CD14-positive monocyte (primary cell): ENCODE results near the gene INSYN2B. TPM values are rescaled to one million over a fixed set of nuclear protein-coding genes. Genes with fewer than 3 reads are reported as not detected.

ENCODE experiments used
- DNase-seq, 3 donors: peaks; one replicate each; pipeline ENCODE4 v3.0.0-alpha.2; 2011 to 2022
- H2AFZ ChIP-seq: 2 replicates; pipeline ENCODE4 v1.6.0; 2012; ENCODE audit warnings: mild to moderate bottlenecking, low read depth, low read length, inconsistent platforms; ENCODE audit not compliant: insufficient read depth, poor library complexity, severe bottlenecking
- H3K27ac ChIP-seq, 2 donors: 1 replicate in 1 of 2; 2 replicates in 1 of 2; pipeline ENCODE4 v1.5.1; 2012 to 2013; ENCODE audit warnings: low read length in 2 of 2, control low read depth in 1 of 2, inconsistent platforms in 1 of 2, low read depth in 1 of 2, mild to moderate bottlenecking in 1 of 2
- H3K27me3 ChIP-seq, 2 donors: one replicate each; pipeline versions ENCODE4 v1.6.0 to v1.6.1; 2011 to 2013; ENCODE audit warnings: low read length in 2 of 2; ENCODE audit not compliant: control insufficient read depth in 2 of 2, insufficient read depth in 2 of 2
- H3K36me3 ChIP-seq, 2 donors: replicated peaks in 1 of 2; 1 replicate in 1 of 2; 2 replicates in 1 of 2; pipeline versions ENCODE4 v1.5.1 to v1.6.1; 2012 to 2013; ENCODE audit warnings: low read length in 2 of 2, control low read depth in 1 of 2, inconsistent platforms in 1 of 2, mild to moderate bottlenecking in 1 of 2; ENCODE audit not compliant: insufficient read depth in 2 of 2, control insufficient read depth in 1 of 2
- H3K4me1 ChIP-seq, 2 donors: 1 replicate in 1 of 2; 2 replicates in 1 of 2; pipeline versions ENCODE4 v1.5.1 to v1.6.1; 2012 to 2013; ENCODE audit warnings: low read length in 2 of 2, control low read depth in 1 of 2, inconsistent platforms in 1 of 2, mild to moderate bottlenecking in 1 of 2, moderate library complexity in 1 of 2; ENCODE audit not compliant: insufficient read depth in 2 of 2, control insufficient read depth in 1 of 2
- H3K4me2 ChIP-seq: replicated peaks from 2 replicates; pipeline ENCODE3; 2012; ENCODE audit warnings: low read length, moderate library complexity, mild to moderate bottlenecking; ENCODE audit not compliant: poor library complexity, severe bottlenecking; ENCODE audit errors: extremely low read depth
- H3K4me3 ChIP-seq, 3 experiments: fragments of 200-600 bp in 1 of 3; sonication (generic) in 1 of 3; replicated peaks in 1 of 3; 1 replicate in 2 of 3; 2 replicates in 1 of 3; pipeline ENCODE4 v1.5.1; 2011 to 2013; ENCODE audit warnings: low read length in 3 of 3, mild to moderate bottlenecking in 3 of 3, control low read depth in 2 of 3, low read depth in 2 of 3, inconsistent platforms in 1 of 3, moderate library complexity in 1 of 3
- H3K79me2 ChIP-seq: 2 replicates; pipeline ENCODE4 v1.6.0; 2012; ENCODE audit warnings: mild to moderate bottlenecking, control low read depth, inconsistent platforms, low read length, moderate library complexity; ENCODE audit not compliant: insufficient read depth
- H3K9ac ChIP-seq: 2 replicates; pipeline ENCODE4 v1.6.0; 2017; ENCODE audit warnings: low read length, mild to moderate bottlenecking; ENCODE audit not compliant: insufficient read depth, poor library complexity, severe bottlenecking
- H3K9me3 ChIP-seq, 2 donors: replicated peaks in 1 of 2; 1 replicate in 1 of 2; 2 replicates in 1 of 2; pipeline versions ENCODE4 v1.5.1 to v1.6.1; 2012 to 2013; ENCODE audit warnings: low read length in 2 of 2, control low read depth in 1 of 2; ENCODE audit not compliant: control insufficient read depth in 1 of 2, insufficient read depth in 1 of 2
- H4K20me1 ChIP-seq: 2 replicates; pipeline ENCODE4 v1.6.0; 2012; ENCODE audit warnings: mild to moderate bottlenecking, low read length, control low read depth, moderate library complexity; ENCODE audit not compliant: insufficient read depth
- H3K27ac Mint-ChIP-seq, 7 donors: one replicate each; pipeline ENCODE4 v1.8.0; 2020; ENCODE audit warnings: mild to moderate bottlenecking in 7 of 7, mixed read lengths in 7 of 7, moderate library complexity in 6 of 7, inconsistent platforms in 2 of 7
- H3K27me3 Mint-ChIP-seq, 3 donors: one replicate each; pipeline ENCODE4 v1.8.0; 2021 to 2022; ENCODE audit warnings: low read depth in 3 of 3, mild to moderate bottlenecking in 3 of 3, mixed read lengths in 3 of 3, moderate library complexity in 3 of 3, inconsistent platforms in 1 of 3
- H3K36me3 Mint-ChIP-seq, 2 donors: one replicate each; pipeline ENCODE4 v1.8.0; 2020; ENCODE audit warnings: mixed read lengths in 2 of 2, inconsistent platforms in 1 of 2, mild to moderate bottlenecking in 1 of 2
- H3K4me1 Mint-ChIP-seq: one replicate; pipeline ENCODE4 v1.8.0; 2020; ENCODE audit warnings: mild to moderate bottlenecking, mixed read lengths
- H3K4me3 Mint-ChIP-seq, 2 donors: one replicate each; pipeline ENCODE4 v1.8.0; 2020; ENCODE audit warnings: mild to moderate bottlenecking in 2 of 2, mixed read lengths in 2 of 2, moderate library complexity in 1 of 2
- H3K9me3 Mint-ChIP-seq, 7 donors: one replicate each; pipeline ENCODE4 v1.8.0; 2020 to 2022; ENCODE audit warnings: mixed read lengths in 7 of 7, mild to moderate bottlenecking in 6 of 7, moderate library complexity in 6 of 7, inconsistent platforms in 2 of 7
- WGBS: methylation state at CpG from one replicate; pipeline ENCODE4 v1.1.5; 2013; ENCODE audit warnings: missing lambda C conversion rate; ENCODE audit not compliant: insufficient coverage; 5-methylcytosine and 5-hydroxymethylcytosine counted together
- intact Hi-C, 2 donors: fragments of 100-400 bp; cut with micrococcal nuclease; formaldehyde crosslinking; loops; one replicate each; pipeline versions ENCODE4 v1.15.0 to v1.15.1; 2023
- polyA plus RNA-seq, 3 donors: library from polyadenylated mRNA; depleted of rRNA in 1 of 3; unstranded in 2 of 3; stranded (reverse) in 1 of 3; fragments of 300-500 nt in 2 of 3; fragments of >200 nt in 1 of 3; fragmentation: Illumina TruSeq in 2 of 3; gene quantifications; 1 replicate in 2 of 3; 2 replicates in 1 of 3; pipeline ENCODE4 v1.2.3, GENCODE V29; 2012 to 2021
- TF ChIP-seq, protein P1 (sequence below): fragments of 200-600 bp; IDR thresholded peaks from one replicate; pipeline ENCODE4 v1.8.0; 2022; ENCODE audit warnings: antibody characterized with exemption, mild to moderate bottlenecking

Gene INSYN2B
- polyA plus RNA-seq, 3 donors = 0.17 TPM; not detected in 2

- H3K4me1 Mint-ChIP-seq = peaks cover 25% of the 10 kb centered on the region
Measured at GRCh38 chr5:169889572-169889971, 90.7 kb downstream of the INSYN2B start.

DNA sequence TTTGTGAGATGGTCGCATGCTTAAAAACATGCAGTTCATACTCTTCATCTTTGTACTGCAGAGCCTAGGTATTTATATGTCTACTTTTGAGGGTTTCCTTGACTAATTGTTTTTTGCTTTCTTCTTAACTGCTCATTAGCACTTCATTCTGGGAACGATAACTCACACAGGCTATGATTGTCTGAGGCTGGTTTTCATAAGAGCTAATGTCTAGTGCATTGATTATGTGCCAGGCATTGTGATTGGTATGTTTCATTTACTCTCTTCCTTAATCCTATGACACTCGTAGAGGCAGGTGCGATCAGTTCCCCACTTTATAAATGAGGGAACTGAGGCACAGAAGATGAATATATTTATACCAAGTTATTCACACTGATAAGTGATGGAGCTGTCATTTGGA, 93.6 kb downstream of the INSYN2B start:
- TF ChIP-seq, protein P1, sequence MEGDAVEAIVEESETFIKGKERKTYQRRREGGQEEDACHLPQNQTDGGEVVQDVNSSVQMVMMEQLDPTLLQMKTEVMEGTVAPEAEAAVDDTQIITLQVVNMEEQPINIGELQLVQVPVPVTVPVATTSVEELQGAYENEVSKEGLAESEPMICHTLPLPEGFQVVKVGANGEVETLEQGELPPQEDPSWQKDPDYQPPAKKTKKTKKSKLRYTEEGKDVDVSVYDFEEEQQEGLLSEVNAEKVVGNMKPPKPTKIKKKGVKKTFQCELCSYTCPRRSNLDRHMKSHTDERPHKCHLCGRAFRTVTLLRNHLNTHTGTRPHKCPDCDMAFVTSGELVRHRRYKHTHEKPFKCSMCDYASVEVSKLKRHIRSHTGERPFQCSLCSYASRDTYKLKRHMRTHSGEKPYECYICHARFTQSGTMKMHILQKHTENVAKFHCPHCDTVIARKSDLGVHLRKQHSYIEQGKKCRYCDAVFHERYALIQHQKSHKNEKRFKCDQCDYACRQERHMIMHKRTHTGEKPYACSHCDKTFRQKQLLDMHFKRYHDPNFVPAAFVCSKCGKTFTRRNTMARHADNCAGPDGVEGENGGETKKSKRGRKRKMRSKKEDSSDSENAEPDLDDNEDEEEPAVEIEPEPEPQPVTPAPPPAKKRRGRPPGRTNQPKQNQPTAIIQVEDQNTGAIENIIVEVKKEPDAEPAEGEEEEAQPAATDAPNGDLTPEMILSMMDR = no peak
- Histone ChIP-seq H4K20me1 (peaks cover 100% of the 10 kb centered on the region), H3K9ac (no peak overlapping the region), H3K27me3 (no peaks in the 10 kb centered on the region), H3K27ac (no peak overlapping the region), H3K4me1 (peaks cover 12 to 17% of the 10 kb centered on the region in 2 donors), H3K9me3 (no peaks in the 10 kb centered on the region), H3K79me2 (peaks cover 77% of the 10 kb centered on the region), H3K4me3 (no peak overlapping the region), H3K4me2 (no peak overlapping the region), H3K36me3 (peaks cover 10 to 59% of the 10 kb centered on the region in 2 donors), H2AFZ (no peak overlapping the region)
- no peaks in the 10 kb centered on the region for H3K9me3 Mint-ChIP-seq
- intact Hi-C loops = no loop called here
- peaks cover 51 to 62% of the 10 kb centered on the region in 2 donors for H3K36me3 Mint-ChIP-seq
- H3K27ac Mint-ChIP-seq = no peak overlapping the region
- DNase-seq = no peak
- no peak overlapping the region for H3K4me3 Mint-ChIP-seq
- WGBS = no CpG with 5 or more reads among the region's 4 CpGs
- no peaks in the 10 kb centered on the region for H3K27me3 Mint-ChIP-seq
- H3K4me1 Mint-ChIP-seq = peaks cover 25% of the 10 kb centered on the region

More at GRCh38 chr5:169889572-169889971, 90.7 kb downstream of the INSYN2B start:
- H3K4me3 Mint-ChIP-seq = no peak overlapping the region
- Histone ChIP-seq H3K79me2 (peaks cover 52% of the 10 kb centered on the region), H3K4me2 (no peak overlapping the region), H3K4me3 (no peak overlapping the region), H4K20me1 (peaks cover 100% of the 10 kb centered on the region), H3K4me1 (peaks cover 3 to 10% of the 10 kb centered on the region in 2 donors), H3K27me3 (no peaks in the 10 kb centered on the region), H2AFZ (no peak overlapping the region), H3K9ac (no peak overlapping the region), H3K36me3 (peaks cover 10 to 60% of the 10 kb centered on the region in 2 donors), H3K27ac (no peak overlapping the region), H3K9me3 (no peaks in the 10 kb centered on the region)
- no peaks in the 10 kb centered on the region for H3K9me3 Mint-ChIP-seq
- intact Hi-C loops = no loop called here
- no peak overlapping the region for H3K27ac Mint-ChIP-seq
- H3K36me3 Mint-ChIP-seq = peaks cover 46 to 65% of the 10 kb centered on the region in 2 donors
- H3K27me3 Mint-ChIP-seq = no peaks in the 10 kb centered on the region
- 90% methylated on average over 2 of the region's 4 CpGs for whole genome bisulfite sequencing
- DNase-seq = no peak
- TF ChIP-seq, protein P1 = no peak
